Thyroid gland (tissue), 4 donors: Measurements from ENCODE around the gene STRC.
"Not testable (repeated sequence)": the region's sequence is repeated elsewhere in the genome, so short reads cannot be mapped to it uniquely, and the experiment has no call there.

Experiments
- CTCF ChIP-seq, 6 experiments: fragments of 200-600 bp in 3 of 6; fragments of 450-650 bp in 3 of 6; sonication (generic) in 3 of 6; IDR thresholded peaks; one replicate each; pipeline ENCODE4 v1.5.1; 2016 to 2019; ENCODE audit warnings: antibody characterized with exemption in 6 of 6, mild to moderate bottlenecking in 2 of 6, inconsistent platforms in 1 of 6, moderate library complexity in 1 of 6
- POLR2A ChIP-seq, 2 donors: fragments of 450-650 bp; IDR thresholded peaks; one replicate each; pipeline ENCODE4 v1.6.1; 2017; ENCODE audit warnings: antibody characterized with exemption in 2 of 2, mild to moderate bottlenecking in 2 of 2, moderate library complexity in 1 of 2

GRCh38 chr15:43599131-43599530, 19.5 kb downstream of the STRC start:
- TF ChIP-seq CTCF, POLR2A (IDR thresholded peaks at IDR 0.05): not testable (repeated sequence)
